Cardiac septum (tissue), 1 donor: ENCODE results near the gene APLP2. TPM values are rescaled to one million over a fixed set of nuclear protein-coding genes. Genes with fewer than 3 reads are reported as not detected.

ENCODE experiments used
- DNase-seq: peaks from one replicate; pipeline ENCODE4 v3.0.0-alpha.2; 2020; ENCODE audit warnings: low spot score
- intact Hi-C: fragments of 100-400 bp; cut with DNase I; formaldehyde crosslinking; loops from one replicate; pipeline ENCODE4 v1.14.0; 2022
- total RNA-seq: library from RNA; stranded (reverse); fragmentation: NEBNext Ultra II Directional; extraction: Animal tissue kit (Norgen Biotek cat#: 25700); gene quantifications from one replicate; pipeline ENCODE4 v1.2.1, GENCODE V29; 2021
- donor health status: DM: no; HTN: no; CAD: no.

The APLP2 gene
- total RNA-seq, 1 donor from 2014 or later = 318 TPM

- no peak for DNase-seq
- intact Hi-C loops = no loop called here
Observed at GRCh38 chr11:130110339-130111108, 40.8 kb downstream of the APLP2 start.

GRCh38 chr11:130112071-130112830 is 42.6 kb downstream of the APLP2 start:
- intact Hi-C loops = no loop called here

DNA sequence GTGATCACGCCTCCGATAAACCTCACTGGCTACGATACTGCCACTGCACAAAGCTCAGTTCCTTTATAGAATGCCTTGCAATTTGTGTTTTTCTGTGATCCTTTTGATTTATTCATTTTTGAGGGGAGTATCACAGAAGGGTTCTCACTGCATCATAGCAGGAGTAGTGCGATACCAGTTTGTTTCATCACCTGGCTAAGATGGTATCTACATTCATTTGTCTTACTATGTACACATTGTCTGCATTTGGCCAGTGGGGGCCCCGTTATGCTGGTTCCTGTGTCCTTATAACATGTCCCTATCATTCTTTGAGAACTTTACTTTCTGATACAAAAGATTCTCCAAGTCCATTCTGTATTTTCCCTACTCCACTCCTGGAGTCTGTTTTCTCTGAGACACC is 44.6 kb downstream of the APLP2 start:
- intact Hi-C loops = no loop called here
- no peak for DNase-seq

More at GRCh38 chr11:130112071-130112830, 42.6 kb downstream of the APLP2 start:
- DNase-seq = no peak

DNA sequence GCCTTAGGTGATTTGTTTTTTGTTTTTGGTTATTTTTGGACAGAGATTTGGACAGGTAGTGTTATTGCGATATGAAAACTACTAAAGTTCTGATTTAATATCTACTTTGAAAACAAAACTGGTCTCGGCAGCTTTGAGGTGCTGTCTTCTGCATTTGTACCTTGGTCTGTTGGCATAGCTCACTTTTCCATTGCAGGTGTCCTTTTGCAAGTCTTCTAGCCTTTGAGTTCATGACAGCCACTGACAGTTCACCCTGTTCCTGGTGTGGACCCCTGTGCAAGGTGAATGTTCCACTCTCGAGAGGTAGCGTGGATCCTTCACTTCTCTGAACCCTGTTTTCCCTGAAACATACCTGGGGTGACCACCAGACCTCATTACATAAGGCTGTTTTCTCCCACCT is 45.0 kb downstream of the APLP2 start:
- no peak for DNase-seq
- intact Hi-C loops = no loop called here

DNA sequence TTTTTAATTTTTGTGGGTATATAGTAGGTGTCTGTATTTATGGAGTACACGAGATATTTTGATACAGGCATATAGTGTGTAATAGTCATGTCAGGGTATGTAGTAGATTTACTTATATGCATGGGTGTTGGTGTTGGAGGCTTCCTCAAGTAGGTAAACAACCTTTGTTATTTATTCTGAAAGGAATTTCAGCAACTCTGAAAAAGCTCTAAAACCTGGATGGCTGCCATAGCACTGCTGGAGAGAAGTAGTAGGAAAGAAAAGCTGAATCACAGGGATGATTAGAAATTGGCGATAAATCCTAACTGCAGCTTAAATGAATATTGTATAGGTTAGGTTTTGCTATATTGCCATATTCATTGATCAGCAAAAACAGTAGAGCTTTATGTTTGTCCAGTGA is 45.5 kb downstream of the APLP2 start:
- no peak for DNase-seq
- intact Hi-C loops = no loop called here

- DNase-seq = no peak
- intact Hi-C loops = no loop called here
Observed at GRCh38 chr11:130118165-130118564, 48.5 kb downstream of the APLP2 start.

DNA sequence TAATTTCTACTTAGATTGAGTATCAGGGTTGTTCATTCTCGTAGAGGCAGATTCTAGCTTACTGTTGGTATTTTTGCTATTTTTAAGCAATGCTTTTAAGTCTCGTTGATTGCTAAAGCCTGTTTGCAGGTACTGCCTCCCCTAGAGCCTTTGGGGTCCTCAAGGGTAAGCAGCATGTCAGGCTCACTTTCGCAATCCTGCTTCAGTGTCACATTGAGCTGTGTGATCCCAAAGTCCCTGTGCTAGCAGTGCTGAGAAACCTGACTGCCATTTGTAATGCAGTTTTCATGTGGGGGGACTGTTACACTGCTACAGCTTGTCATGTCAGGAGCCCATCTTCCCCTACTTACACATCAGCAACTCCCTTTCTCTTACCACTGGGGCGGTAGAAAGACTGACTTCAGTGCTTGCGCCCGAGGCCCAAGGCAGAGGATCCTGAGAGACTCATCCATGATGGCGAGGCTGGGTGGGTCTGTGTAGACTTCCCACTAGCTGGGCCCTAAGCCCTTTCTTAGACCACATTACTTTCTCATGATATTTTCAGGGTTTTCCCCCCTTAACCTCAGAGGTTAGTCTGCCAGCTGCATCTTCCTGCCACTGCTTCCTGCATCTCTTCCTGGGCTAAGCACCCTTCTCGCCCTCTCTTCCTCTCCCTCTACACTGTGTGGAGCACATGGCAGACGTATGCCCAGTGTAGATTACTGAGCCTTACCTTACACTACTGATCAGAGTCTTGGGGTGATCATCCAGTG is 49.1 kb downstream of the APLP2 start:
- intact Hi-C loops = no loop called here
- DNase-seq = no peak

GRCh38 chr11:130120045-130120444 is 50.4 kb downstream of the APLP2 start:
- intact Hi-C loops = no loop called here
- no peak for DNase-seq

GRCh38 chr11:130121445-130121978 is 51.8 kb downstream of the APLP2 start:
- intact Hi-C loops = no loop called here
- no peak for DNase-seq

DNA sequence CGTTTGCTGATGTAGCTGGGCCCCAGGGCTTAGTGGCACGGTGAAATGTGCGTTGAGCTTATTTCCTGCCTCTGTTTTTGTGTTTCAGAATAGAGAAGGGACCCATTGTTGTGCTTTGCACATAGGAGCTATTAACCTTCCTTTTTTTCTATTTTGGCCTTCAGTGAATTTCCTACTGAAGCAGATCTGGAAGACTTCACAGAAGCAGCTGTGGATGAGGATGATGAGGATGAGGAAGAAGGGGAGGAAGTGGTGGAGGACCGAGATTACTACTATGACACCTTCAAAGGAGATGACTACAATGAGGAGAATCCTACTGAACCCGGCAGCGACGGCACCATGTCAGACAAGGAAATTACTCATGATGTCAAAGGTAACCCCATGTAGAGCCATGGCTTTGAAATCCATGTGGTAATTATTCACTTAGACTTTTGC is 52.5 kb downstream of the APLP2 start:
- intact Hi-C loops = no loop called here
- no peak for DNase-seq

GRCh38 chr11:130123414-130124040 is 53.8 kb downstream of the APLP2 start:
- intact Hi-C loops = no loop called here

GRCh38 chr11:130124096-130124495 is 54.4 kb downstream of the APLP2 start:
- DNase-seq = peak; percentile 89
- intact Hi-C loops = no loop called here

More at GRCh38 chr11:130123414-130124040, 53.8 kb downstream of the APLP2 start:
- DNase-seq = no peak

GRCh38 chr11:130125638-130126037 is 55.9 kb downstream of the APLP2 start:
- no peak for DNase-seq
- intact Hi-C loops = no loop called here

- intact Hi-C loops = no loop called here
- no peak for DNase-seq
Observed at GRCh38 chr11:130126516-130126915, 56.8 kb downstream of the APLP2 start.

GRCh38 chr11:130127509-130127908 is 57.8 kb downstream of the APLP2 start:
- intact Hi-C loops = no loop called here
- DNase-seq = no peak

DNA sequence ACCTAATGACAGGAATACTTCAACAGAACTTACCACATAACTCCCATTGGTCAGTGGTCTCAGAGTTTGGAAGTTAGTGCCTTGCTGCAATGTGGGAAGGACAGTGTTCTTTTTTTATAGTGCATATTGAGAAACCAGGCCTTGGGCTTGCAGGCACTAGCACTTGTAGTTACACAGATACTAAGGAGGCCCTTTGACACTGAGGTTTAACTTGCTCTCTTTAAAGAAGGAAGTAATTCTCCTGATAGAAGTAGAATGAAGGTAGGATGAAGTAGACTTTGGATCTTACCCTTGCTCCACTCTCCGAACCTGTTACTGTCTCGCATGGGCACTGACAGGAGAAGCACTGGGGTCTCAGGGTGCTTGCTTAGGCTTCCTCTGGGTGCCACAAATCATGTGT is 58.9 kb downstream of the APLP2 start:
- DNase-seq = no peak
- intact Hi-C loops = no loop called here

DNA sequence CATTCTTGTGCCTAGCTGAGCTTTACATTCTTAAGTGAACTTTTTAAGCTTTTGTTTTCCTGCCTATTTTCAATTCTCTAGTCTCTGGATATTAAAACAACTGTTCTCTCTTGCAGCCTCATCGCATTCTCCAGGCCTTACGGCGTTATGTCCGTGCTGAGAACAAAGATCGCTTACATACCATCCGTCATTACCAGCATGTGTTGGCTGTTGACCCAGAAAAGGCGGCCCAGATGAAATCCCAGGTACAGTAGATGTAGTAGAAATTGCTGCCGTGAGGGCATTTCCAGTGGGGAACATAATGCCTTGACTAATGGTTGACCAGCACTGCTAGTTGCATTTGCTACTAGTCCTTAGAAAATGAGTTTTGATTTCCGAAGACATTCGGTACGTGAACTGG is 60.2 kb downstream of the APLP2 start:
- intact Hi-C loops = loop anchor here (5.0 kb wide), 1 partner anchor 128 kb away; the partner anchor contains the start of gene PRDM10
- DNase-seq = no peak

GRCh38 chr11:130131961-130132850 is 62.5 kb downstream of the APLP2 start:
- DNase-seq = no peak
- intact Hi-C loops = loop anchor here (2.0 to 5.0 kb wide), 2 partner anchors 130 to 209 kb away; partner anchors contain the start of gene PRDM10
